ENCODE results near the gene AKAP7.

DNA sequence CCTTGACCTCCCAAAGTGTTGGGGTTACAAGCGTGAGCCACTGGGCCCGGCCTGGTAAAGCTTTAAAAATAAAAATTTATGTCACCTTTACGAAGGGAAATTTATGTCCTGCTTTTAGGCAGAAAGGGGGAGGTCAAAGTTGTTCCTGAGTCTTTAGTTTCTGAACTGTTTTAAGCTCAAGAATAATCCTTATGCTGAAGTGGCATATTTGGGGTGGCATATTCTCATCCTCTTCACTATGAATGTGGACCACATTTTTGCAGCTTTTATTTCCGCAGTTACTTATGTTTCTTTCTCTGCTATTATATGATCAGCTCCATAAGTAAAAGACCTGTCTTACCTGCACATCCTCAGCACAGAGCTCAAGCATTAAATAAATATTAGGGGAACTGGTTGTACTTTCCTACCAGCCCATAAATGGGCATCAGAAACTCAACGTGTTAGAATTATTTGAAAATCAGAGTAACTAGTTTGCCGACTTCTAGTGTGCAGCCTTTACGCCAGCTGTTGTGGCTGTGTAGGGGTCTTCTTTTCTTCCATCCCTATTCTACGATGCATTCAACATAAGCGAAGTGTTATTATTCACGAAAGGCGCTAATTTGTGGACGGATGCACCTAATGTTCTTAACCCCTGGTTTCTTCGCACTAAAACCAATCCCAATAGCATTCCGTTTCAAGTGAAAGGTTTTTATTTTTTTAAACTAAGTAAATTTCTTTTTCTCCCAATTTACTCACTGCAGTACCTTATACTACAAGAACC lies 867 bp upstream of the AKAP7 start:
- TF ChIP-seq, protein P1, sequence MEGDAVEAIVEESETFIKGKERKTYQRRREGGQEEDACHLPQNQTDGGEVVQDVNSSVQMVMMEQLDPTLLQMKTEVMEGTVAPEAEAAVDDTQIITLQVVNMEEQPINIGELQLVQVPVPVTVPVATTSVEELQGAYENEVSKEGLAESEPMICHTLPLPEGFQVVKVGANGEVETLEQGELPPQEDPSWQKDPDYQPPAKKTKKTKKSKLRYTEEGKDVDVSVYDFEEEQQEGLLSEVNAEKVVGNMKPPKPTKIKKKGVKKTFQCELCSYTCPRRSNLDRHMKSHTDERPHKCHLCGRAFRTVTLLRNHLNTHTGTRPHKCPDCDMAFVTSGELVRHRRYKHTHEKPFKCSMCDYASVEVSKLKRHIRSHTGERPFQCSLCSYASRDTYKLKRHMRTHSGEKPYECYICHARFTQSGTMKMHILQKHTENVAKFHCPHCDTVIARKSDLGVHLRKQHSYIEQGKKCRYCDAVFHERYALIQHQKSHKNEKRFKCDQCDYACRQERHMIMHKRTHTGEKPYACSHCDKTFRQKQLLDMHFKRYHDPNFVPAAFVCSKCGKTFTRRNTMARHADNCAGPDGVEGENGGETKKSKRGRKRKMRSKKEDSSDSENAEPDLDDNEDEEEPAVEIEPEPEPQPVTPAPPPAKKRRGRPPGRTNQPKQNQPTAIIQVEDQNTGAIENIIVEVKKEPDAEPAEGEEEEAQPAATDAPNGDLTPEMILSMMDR (IDR thresholded peaks at IDR 0.05; ENCODE audit: poor library complexity), result no peak
- TF ChIP-seq EZH2 (IDR thresholded peaks at IDR 0.05; ENCODE audit: borderline replicate concordance), result no peak
- TF ChIP-seq EZH2phosphoT487 (IDR thresholded peaks at IDR 0.05; ENCODE audit: low read depth, severe bottlenecking, unreplicated experiment), result no peak
